ENCODE results near the gene UGP2. TPM values are rescaled to one million over a fixed set of nuclear protein-coding genes. Genes with fewer than 3 reads are reported as not detected.

UGP2 gene
- total and polyA plus RNA-seq, 5 donors from 2014 or later, result 118 to 279 (median 210) TPM

DNA sequence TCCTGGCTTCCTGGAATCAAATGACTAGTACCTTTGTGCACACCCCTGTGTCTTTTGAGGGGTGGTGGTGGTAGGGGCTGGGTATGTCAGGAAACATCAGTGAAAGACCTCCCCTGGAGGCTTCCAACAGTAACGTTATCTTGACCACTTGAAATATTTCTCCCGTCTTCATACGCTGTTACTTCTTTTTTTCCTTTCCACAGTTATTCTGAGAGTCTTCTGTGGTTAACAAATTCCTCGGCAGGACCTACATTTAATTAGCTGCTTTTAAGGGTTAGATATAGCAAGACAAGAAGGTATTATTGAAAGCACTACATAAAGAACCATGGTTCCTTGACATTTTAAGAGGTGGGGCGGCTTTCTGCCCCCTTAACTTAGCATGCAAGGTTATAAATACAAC, 34.6 kb downstream of the UGP2 start:
- Mint-ChIP-seq H3K27me3 (no peaks in the 10 kb centered on the region), H3K36me3 (peaks cover 43% of the 10 kb centered on the region), H3K27ac (peak overlapping the region; percentile 44 to 82 (median 72)), H3K4me3 (no peak overlapping the region), H3K9me3 (peaks cover 0 to 2% (median 0%) of the 10 kb centered on the region in 7 donors), H3K4me1 (peaks cover 33 to 77% (median 54%) of the 10 kb centered on the region in 4 donors)
- Histone ChIP-seq H3K27me3 (ENCODE audit: control insufficient read depth, insufficient read depth, low read length) (no peaks in the 10 kb centered on the region), H3K4me3 (ENCODE audit: low read depth, low read length) (no peak overlapping the region), H3K4me1 (ENCODE audit: control insufficient read depth, insufficient read depth, low read length, poor library complexity, severe bottlenecking) (peaks cover 4% of the 10 kb centered on the region), H3K27ac (ENCODE audit: insufficient read depth, low read length, poor library complexity, severe bottlenecking) (no peak overlapping the region), H3K36me3 (ENCODE audit: control insufficient read depth, insufficient read depth, low read length) (peaks cover 43% of the 10 kb centered on the region), H3K9me3 (ENCODE audit: control insufficient read depth in 2 of 2, low read length in 2 of 2) (no peaks in the 10 kb centered on the region)
- no peak for ATAC-seq (ENCODE audit: low read depth in 2 of 2)
- no peak for DNase-seq

DNA sequence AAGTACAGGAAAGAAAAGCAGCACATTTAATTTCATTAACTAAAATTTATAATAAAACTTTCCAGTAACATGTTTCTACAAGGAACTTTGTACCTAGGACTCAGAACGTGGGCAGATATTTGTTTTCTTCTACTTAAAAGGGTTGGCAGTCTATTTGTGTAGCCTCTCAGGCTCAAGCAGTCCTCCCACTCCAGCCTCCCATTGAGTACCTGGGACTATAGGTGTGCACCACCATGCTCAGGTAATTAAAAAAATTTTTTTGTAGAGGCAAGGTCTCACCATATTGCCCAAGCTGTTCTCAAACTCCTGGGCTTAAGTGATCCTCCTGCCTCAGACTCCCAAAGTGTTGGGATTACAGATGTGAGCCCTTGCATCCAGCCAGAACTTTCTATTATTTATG, 36.8 kb downstream of the UGP2 start:
- Histone ChIP-seq H3K4me1 (ENCODE audit: control insufficient read depth, insufficient read depth, low read length, poor library complexity, severe bottlenecking) (no peaks in the 10 kb centered on the region), H3K27ac (ENCODE audit: insufficient read depth, low read length, poor library complexity, severe bottlenecking) (no peak overlapping the region), H3K36me3 (ENCODE audit: control insufficient read depth, insufficient read depth, low read length) (peaks cover 41% of the 10 kb centered on the region), H3K4me3 (ENCODE audit: low read depth, low read length) (no peak overlapping the region), H3K27me3 (ENCODE audit: control insufficient read depth, insufficient read depth, low read length) (no peaks in the 10 kb centered on the region), H3K9me3 (ENCODE audit: control insufficient read depth in 2 of 2, low read length in 2 of 2) (no peaks in the 10 kb centered on the region)
- peak overlapping the region in 1 of 3 donors; percentile 25 for H3K27ac Mint-ChIP-seq
- no peak overlapping the region for H3K4me3 Mint-ChIP-seq
- peaks cover 0 to under 1% (median 0%) of the 10 kb centered on the region in 7 donors for H3K9me3 Mint-ChIP-seq
- no peak for DNase-seq
- ATAC-seq (ENCODE audit: low read depth in 2 of 2), result no peak
- H3K36me3 Mint-ChIP-seq, result peaks cover 48% of the 10 kb centered on the region
- peaks cover 37 to 78% (median 61%) of the 10 kb centered on the region in 4 donors for H3K4me1 Mint-ChIP-seq
- no peaks in the 10 kb centered on the region for H3K27me3 Mint-ChIP-seq

DNA sequence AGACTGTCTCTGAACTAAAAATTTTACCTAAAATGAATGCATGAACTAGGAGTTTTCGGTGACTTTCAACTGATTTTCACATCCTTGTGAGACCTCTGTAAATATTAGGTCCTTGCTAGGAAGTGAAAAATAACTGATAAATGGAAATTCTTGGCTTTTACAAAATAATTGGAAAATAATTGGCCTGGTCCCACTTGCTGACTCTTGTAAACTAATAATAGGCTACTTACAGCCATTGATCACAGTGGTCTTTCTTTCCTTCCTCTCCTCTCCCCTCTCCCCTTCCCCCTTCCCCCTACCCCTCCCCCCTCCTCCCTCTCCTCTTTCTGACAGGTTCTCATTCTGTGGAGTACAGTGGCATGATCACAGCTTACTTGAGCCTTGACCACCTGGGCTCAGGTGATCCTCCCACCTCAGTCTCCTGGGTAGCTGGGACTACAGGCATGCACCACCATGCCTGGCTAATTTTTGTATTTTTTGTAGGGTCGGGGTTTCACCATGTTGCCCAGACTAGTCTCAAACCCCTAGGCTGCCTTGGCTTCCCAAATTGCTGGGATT, 38.3 kb downstream of the UGP2 start:
- H3K9me3 ChIP-seq (ENCODE audit: control insufficient read depth in 2 of 2, low read length in 2 of 2), result no peaks in the 10 kb centered on the region
- peak overlapping the region; percentile 10 to 54 (median 46) for H3K27ac Mint-ChIP-seq
- H3K36me3 Mint-ChIP-seq, result peaks cover 46% of the 10 kb centered on the region
- no peaks in the 10 kb centered on the region for H3K9me3 Mint-ChIP-seq
- H3K27me3 ChIP-seq (ENCODE audit: control insufficient read depth, insufficient read depth, low read length), result no peaks in the 10 kb centered on the region
- no peak for ATAC-seq (ENCODE audit: low read depth in 2 of 2)
- H3K27me3 Mint-ChIP-seq, result no peaks in the 10 kb centered on the region
- no peaks in the 10 kb centered on the region for H3K4me1 ChIP-seq (ENCODE audit: control insufficient read depth, insufficient read depth, low read length, poor library complexity, severe bottlenecking)
- H3K36me3 ChIP-seq (ENCODE audit: control insufficient read depth, insufficient read depth, low read length), result peaks cover 43% of the 10 kb centered on the region
- peaks cover 23 to 67% (median 55%) of the 10 kb centered on the region in 4 donors for H3K4me1 Mint-ChIP-seq
- no peak overlapping the region for H3K4me3 ChIP-seq (ENCODE audit: low read depth, low read length)
- H3K4me3 Mint-ChIP-seq, result no peak overlapping the region
- no peak for DNase-seq
- no peak overlapping the region for H3K27ac ChIP-seq (ENCODE audit: insufficient read depth, low read length, poor library complexity, severe bottlenecking)

DNA sequence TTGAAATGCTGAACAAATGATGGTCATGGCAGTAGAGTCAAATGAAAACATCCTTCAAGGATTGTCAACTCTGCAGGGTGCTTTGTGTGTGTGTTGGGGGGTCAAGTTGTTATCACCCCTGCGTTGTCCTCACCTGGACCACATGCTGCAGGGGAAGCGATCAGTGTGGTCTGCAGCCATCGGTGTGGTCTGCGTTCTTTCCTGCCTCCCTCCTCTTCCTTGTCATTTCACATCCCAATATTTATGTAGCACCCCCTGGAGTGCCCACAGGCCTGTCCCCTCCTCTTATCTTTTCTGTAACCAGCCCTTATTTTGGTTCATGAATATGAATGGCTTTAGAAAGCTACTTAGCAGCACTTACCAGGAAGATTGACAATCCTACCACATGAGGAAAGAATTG, 38.9 kb downstream of the UGP2 start:
- peaks cover 46% of the 10 kb centered on the region for H3K36me3 Mint-ChIP-seq
- Histone ChIP-seq H3K9me3 (ENCODE audit: control insufficient read depth in 2 of 2, low read length in 2 of 2) (no peaks in the 10 kb centered on the region), H3K4me3 (ENCODE audit: low read depth, low read length) (no peak overlapping the region), H3K36me3 (ENCODE audit: control insufficient read depth, insufficient read depth, low read length) (peaks cover 49% of the 10 kb centered on the region), H3K27me3 (ENCODE audit: control insufficient read depth, insufficient read depth, low read length) (no peaks in the 10 kb centered on the region), H3K27ac (ENCODE audit: insufficient read depth, low read length, poor library complexity, severe bottlenecking) (no peak overlapping the region), H3K4me1 (ENCODE audit: control insufficient read depth, insufficient read depth, low read length, poor library complexity, severe bottlenecking) (no peaks in the 10 kb centered on the region)
- ATAC-seq (ENCODE audit: low read depth in 2 of 2) (no peak), DNase-seq (no peak)
- H3K4me1 Mint-ChIP-seq, result peaks cover 16 to 61% (median 49%) of the 10 kb centered on the region in 4 donors
- H3K27me3 Mint-ChIP-seq, result no peaks in the 10 kb centered on the region
- H3K9me3 Mint-ChIP-seq, result no peaks in the 10 kb centered on the region
- H3K4me3 Mint-ChIP-seq, result no peak overlapping the region
- H3K27ac Mint-ChIP-seq, result peak overlapping the region; percentile 38 to 65 (median 54)

DNA sequence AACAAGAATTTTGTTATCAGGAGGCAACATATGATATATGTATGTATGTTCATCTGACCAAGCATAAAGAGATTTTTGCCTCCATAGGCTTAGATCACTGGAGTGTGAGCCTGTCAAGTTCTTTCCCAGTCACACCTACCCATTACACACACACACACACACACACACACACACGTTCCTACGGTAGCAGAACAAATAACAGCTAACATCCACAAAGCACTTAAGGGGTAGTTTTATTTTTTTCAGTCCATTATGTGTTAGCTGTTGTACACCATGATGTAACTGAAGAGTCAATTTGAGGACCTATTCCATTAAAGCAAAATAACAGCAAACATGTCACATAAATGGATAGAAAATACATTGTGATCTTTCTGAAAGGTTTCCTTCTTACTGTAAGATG, 39.5 kb downstream of the UGP2 start:
- Histone ChIP-seq H3K36me3 (ENCODE audit: control insufficient read depth, insufficient read depth, low read length) (peaks cover 55% of the 10 kb centered on the region), H3K4me1 (ENCODE audit: control insufficient read depth, insufficient read depth, low read length, poor library complexity, severe bottlenecking) (no peaks in the 10 kb centered on the region), H3K27ac (ENCODE audit: insufficient read depth, low read length, poor library complexity, severe bottlenecking) (no peak overlapping the region), H3K27me3 (ENCODE audit: control insufficient read depth, insufficient read depth, low read length) (no peaks in the 10 kb centered on the region), H3K9me3 (ENCODE audit: control insufficient read depth in 2 of 2, low read length in 2 of 2) (no peaks in the 10 kb centered on the region), H3K4me3 (ENCODE audit: low read depth, low read length) (no peak overlapping the region)
- no peaks in the 10 kb centered on the region for H3K27me3 Mint-ChIP-seq
- H3K4me3 Mint-ChIP-seq, result no peak overlapping the region
- H3K9me3 Mint-ChIP-seq, result no peaks in the 10 kb centered on the region
- no peak for DNase-seq
- peak overlapping the region in 2 of 3 donors; percentile 79 to 85 for H3K27ac Mint-ChIP-seq
- H3K36me3 Mint-ChIP-seq, result peaks cover 42% of the 10 kb centered on the region
- ATAC-seq (ENCODE audit: low read depth in 2 of 2), result no peak
- H3K4me1 Mint-ChIP-seq, result peaks cover 15 to 55% (median 44%) of the 10 kb centered on the region in 4 donors

DNA sequence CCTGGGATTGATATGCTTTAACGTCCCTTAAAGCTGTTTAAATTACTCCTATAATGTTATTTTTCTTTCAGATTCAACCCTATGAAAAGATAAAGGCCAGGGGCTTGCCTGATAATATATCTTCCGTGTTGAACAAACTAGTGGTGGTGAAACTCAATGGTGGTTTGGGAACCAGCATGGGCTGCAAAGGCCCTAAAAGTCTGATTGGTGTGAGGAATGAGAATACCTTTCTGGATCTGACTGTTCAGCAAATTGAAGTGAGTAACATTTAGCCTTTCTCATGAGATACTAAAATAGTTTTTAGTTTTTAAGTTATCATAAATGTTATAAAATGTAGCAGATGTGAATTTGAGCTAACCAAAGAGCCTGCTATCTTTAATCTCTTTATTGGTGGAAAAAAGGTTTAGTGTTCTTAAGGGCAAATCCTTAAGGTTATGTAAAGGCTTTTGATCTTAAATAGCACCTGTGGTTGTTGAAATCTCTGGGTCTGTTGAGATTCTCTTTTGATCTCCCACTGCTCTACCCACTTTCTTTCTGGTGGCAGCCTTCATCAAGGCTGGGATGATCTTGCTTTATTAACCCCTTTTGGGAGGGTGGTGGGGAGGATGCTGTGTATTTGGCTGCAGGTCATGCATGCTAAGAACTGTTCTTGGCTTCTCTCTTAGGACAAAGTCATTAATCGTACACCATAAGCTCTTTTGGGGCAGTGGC, 40.9 kb downstream of the UGP2 start:
- no peaks in the 10 kb centered on the region for H3K9me3 ChIP-seq (ENCODE audit: control insufficient read depth in 2 of 2, low read length in 2 of 2)
- no peaks in the 10 kb centered on the region for H3K27me3 ChIP-seq (ENCODE audit: control insufficient read depth, insufficient read depth, low read length)
- no peak for ATAC-seq (ENCODE audit: low read depth in 2 of 2)
- peaks cover 65% of the 10 kb centered on the region for H3K36me3 ChIP-seq (ENCODE audit: control insufficient read depth, insufficient read depth, low read length)
- H3K27ac Mint-ChIP-seq, result peak overlapping the region; percentile 73 to 86 (median 79)
- no peak for DNase-seq
- no peaks in the 10 kb centered on the region for H3K4me1 ChIP-seq (ENCODE audit: control insufficient read depth, insufficient read depth, low read length, poor library complexity, severe bottlenecking)
- peaks cover 16 to 47% (median 38%) of the 10 kb centered on the region in 4 donors for H3K4me1 Mint-ChIP-seq
- H3K9me3 Mint-ChIP-seq, result no peaks in the 10 kb centered on the region
- no peak overlapping the region for H3K4me3 ChIP-seq (ENCODE audit: low read depth, low read length)
- no peak overlapping the region for H3K4me3 Mint-ChIP-seq
- H3K27me3 Mint-ChIP-seq, result no peaks in the 10 kb centered on the region
- H3K27ac ChIP-seq (ENCODE audit: insufficient read depth, low read length, poor library complexity, severe bottlenecking), result peak overlapping the region; percentile 30
- H3K36me3 Mint-ChIP-seq, result peaks cover 35% of the 10 kb centered on the region

DNA sequence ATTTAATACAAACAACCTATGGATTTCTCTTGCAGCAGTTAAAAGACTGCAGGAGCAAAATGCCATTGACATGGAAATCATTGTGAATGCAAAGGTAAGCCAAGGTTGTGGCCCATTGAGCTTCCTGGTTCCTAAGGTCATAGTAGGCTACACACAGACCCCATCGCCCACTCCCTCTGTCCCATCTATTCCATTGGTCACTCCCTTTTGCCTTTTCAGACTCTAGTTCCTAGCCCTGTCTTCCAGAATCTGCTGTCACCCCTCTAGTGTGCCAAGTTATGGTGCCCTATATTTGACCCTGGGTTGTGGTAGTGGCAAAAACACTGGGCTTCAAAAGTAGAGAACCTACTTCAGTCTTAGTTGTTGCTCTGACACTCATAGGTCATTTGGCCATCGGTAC, 44.7 kb downstream of the UGP2 start:
- no peaks in the 10 kb centered on the region for H3K27me3 Mint-ChIP-seq
- H3K36me3 Mint-ChIP-seq, result peaks cover 50% of the 10 kb centered on the region
- H3K9me3 Mint-ChIP-seq, result no peaks in the 10 kb centered on the region
- Histone ChIP-seq H3K36me3 (ENCODE audit: control insufficient read depth, insufficient read depth, low read length) (peaks cover 91% of the 10 kb centered on the region), H3K9me3 (ENCODE audit: control insufficient read depth in 2 of 2, low read length in 2 of 2) (no peaks in the 10 kb centered on the region), H3K27ac (ENCODE audit: insufficient read depth, low read length, poor library complexity, severe bottlenecking) (no peak overlapping the region), H3K4me1 (ENCODE audit: control insufficient read depth, insufficient read depth, low read length, poor library complexity, severe bottlenecking) (no peaks in the 10 kb centered on the region), H3K4me3 (ENCODE audit: low read depth, low read length) (no peak overlapping the region), H3K27me3 (ENCODE audit: control insufficient read depth, insufficient read depth, low read length) (no peaks in the 10 kb centered on the region)
- peaks cover 24 to 31% (median 26%) of the 10 kb centered on the region in 4 donors for H3K4me1 Mint-ChIP-seq
- DNase-seq (no peak), ATAC-seq (ENCODE audit: low read depth in 2 of 2) (no peak)
- peak overlapping the region in 1 of 3 donors; percentile 74 for H3K27ac Mint-ChIP-seq
- H3K4me3 Mint-ChIP-seq, result no peak overlapping the region

DNA sequence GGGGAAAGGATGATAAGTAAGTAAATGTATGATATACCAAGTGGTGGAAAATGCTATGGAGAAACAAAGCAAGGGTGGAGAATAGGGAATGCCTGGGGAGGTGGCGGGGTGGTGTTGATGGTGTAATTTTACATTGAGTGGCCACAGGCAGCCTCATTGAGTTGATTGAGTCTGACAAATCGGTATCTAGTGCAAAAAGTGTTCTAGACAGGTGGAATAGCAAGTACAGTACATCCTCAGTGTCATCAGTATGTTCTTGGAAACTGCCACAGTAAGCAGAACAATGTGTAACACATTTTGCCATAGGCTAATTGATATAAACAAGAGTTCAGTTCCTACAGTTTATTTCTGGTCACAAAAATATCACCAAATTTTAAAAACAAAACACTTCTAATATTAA, 46.4 kb downstream of the UGP2 start:
- Histone ChIP-seq H3K27me3 (ENCODE audit: control insufficient read depth, insufficient read depth, low read length) (no peaks in the 10 kb centered on the region), H3K36me3 (ENCODE audit: control insufficient read depth, insufficient read depth, low read length) (peaks cover 94% of the 10 kb centered on the region), H3K27ac (ENCODE audit: insufficient read depth, low read length, poor library complexity, severe bottlenecking) (peak overlapping the region; percentile 17), H3K9me3 (ENCODE audit: control insufficient read depth in 2 of 2, low read length in 2 of 2) (no peaks in the 10 kb centered on the region), H3K4me3 (ENCODE audit: low read depth, low read length) (no peak overlapping the region), H3K4me1 (ENCODE audit: control insufficient read depth, insufficient read depth, low read length, poor library complexity, severe bottlenecking) (no peaks in the 10 kb centered on the region)
- Mint-ChIP-seq H3K4me1 (peaks cover 11 to 18% (median 15%) of the 10 kb centered on the region in 4 donors), H3K9me3 (no peaks in the 10 kb centered on the region), H3K36me3 (peaks cover 39% of the 10 kb centered on the region), H3K27ac (peak overlapping the region; percentile 40 to 53 (median 41)), H3K4me3 (no peak overlapping the region), H3K27me3 (no peaks in the 10 kb centered on the region)
- no peak for DNase-seq
- no peak for ATAC-seq (ENCODE audit: low read depth in 2 of 2)
